OCI-LY7 (cell line): Measurements from ENCODE around the gene SLC25A26.

Experiments
- EZH2phosphoT487 ChIP-seq: fragments of 200-600 bp; sonication (generic); IDR thresholded peaks from 2 replicates; pipeline ENCODE4 v1.6.1; 2018; ENCODE audit warnings: low read depth, borderline replicate concordance, mild to moderate bottlenecking, mixed run types, antibody characterized with exemption, low read length, moderate library complexity, mixed read lengths
- TF ChIP-seq, protein P1 (sequence below): fragments of 200-600 bp; sonication (generic); conservative IDR thresholded peaks from 2 replicates; pipeline ENCODE4 v1.5.1; 2014; ENCODE audit warnings: mild to moderate bottlenecking, antibody characterized with exemption, low read length, moderate library complexity, mixed read lengths

DNA sequence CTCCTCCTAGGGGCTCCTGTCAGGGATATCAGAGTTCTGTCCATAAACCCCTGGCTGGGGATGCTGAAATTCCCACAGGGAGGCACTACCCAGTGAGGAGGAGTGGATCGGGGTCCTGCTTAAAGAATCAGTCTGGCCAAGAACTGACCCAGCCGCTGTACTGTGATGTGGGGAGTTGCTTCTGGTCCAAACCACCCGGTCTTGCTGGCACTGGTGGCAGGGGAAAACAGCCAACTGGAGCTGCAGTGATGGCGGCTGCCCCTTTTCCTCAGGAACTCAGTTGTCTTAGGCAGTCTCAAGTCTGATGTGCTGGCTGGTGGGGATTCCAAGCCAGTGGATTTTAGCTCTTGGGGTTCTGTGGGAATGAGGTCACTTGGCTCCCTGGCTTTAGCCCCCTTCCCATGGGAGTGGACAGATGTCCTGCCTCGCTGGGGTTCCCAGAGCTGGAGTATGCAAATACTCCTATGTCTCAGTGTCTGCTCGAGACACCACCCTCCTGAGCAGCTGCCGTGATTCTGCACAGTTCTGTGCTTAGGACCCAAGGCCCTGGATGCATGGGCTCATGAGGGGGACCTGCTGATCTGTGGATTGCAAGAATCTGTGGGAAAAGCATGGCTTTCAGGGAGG lies 97.1 kb downstream of the SLC25A26 start:
- TF ChIP-seq, protein P1, sequence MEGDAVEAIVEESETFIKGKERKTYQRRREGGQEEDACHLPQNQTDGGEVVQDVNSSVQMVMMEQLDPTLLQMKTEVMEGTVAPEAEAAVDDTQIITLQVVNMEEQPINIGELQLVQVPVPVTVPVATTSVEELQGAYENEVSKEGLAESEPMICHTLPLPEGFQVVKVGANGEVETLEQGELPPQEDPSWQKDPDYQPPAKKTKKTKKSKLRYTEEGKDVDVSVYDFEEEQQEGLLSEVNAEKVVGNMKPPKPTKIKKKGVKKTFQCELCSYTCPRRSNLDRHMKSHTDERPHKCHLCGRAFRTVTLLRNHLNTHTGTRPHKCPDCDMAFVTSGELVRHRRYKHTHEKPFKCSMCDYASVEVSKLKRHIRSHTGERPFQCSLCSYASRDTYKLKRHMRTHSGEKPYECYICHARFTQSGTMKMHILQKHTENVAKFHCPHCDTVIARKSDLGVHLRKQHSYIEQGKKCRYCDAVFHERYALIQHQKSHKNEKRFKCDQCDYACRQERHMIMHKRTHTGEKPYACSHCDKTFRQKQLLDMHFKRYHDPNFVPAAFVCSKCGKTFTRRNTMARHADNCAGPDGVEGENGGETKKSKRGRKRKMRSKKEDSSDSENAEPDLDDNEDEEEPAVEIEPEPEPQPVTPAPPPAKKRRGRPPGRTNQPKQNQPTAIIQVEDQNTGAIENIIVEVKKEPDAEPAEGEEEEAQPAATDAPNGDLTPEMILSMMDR = no peak
- TF ChIP-seq EZH2phosphoT487 = no peak
